Middle frontal gyrus (tissue), 1 donor: Measurements from ENCODE around the gene TOR4A.

Experiments used
- DNase-seq: peaks from one replicate; pipeline ENCODE4 v3.0.0-alpha.2; 2015; ENCODE audit warnings: low spot score; ENCODE audit errors: extremely low spot score

The TOR4A gene

GRCh38 chr9:137270929-137271695 lies 6.4 kb upstream of the TOR4A start:
- no peak for DNase-seq

DNA sequence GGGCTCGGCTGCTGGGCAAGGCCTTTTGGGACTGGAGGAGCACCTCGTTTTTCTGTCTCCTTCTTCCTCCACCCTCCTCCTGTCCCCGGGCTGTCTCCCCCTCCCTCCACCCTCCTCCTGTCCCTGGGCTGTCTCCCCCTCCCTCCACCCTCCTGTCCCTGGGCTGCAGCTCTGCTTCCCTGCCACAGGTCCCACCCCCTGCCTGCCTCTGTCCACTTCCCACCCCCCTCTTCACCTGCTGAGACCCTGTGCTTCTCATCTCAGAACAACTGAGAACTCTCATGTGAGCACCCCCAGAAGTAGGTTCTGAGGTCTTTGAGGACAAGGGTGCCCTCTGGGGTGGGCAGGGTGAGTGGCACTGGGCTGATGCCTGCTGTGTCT lies 5.8 kb upstream of the TOR4A start:
- DNase-seq = no peak

GRCh38 chr9:137272241-137273094 lies 5.1 kb upstream of the TOR4A start:
- no peak for DNase-seq

DNA sequence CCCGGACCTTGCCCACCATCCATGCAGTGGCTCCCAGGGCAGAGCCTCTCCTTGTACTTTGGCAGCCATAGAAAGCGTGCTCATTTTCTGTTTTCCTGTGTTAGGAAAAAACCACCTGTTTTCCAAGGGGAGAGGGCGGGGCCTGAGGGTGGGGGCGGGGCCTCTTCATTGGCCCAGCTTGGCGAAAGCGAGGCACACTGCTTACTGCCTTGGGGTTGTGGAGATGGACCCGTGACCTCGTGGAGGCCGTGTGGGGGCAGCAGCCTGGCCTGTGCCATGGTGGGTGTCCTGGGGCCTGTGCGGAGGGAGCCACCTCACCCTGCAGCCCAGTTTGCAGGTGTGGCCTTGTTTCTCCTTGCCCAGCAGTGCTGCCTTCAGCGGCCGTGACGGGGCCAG lies 4.4 kb upstream of the TOR4A start:
- DNase-seq = no peak

DNA sequence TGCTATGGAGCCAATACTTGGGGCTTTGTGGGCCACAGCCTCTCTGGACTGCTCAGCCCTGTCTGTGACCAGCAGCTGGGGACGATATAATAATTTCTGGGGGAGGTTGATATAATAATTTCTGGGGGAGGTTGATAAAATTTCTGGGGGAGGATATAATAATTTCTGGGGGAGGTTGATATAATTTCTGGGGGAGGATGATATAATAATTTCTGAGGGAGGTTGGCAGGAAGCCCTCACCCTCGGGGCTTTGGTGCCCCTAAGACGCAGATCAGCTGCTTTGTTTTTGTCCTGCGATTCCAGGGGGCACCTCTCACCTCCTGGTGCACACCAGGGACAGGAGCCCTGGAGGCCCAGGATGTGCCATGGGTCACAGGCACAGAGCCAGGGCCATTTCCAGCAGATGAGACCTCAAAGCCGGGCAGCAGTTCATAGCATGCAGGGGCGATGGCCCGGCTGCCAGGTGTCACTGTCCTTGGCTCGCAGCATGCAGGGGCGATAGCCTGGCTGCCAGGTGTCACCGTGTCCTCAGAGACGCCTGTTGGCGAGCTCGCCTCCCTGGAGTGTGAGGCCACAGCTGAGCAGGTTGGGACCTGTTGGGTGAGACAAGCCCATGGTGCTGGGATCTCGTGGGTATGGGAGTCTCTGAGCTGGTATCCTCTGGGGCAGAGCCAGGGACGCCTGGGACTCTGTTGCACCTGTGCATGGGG lies 3.8 kb upstream of the TOR4A start:
- no peak for DNase-seq

GRCh38 chr9:137275203-137275587 lies 2.3 kb upstream of the TOR4A start:
- no peak for DNase-seq

GRCh38 chr9:137275588-137276472 lies 1.7 kb upstream of the TOR4A start:
- no peak for DNase-seq

GRCh38 chr9:137276473-137277328 lies 825 bp upstream of the TOR4A start:
- no peak for DNase-seq

GRCh38 chr9:137278061-137278701 lies 655 bp downstream of the TOR4A start:
- no peak for DNase-seq

- no peak for DNase-seq
These were observed 1.5 kb downstream of the TOR4A start for GRCh38 chr9:137278721-137279711.

DNA sequence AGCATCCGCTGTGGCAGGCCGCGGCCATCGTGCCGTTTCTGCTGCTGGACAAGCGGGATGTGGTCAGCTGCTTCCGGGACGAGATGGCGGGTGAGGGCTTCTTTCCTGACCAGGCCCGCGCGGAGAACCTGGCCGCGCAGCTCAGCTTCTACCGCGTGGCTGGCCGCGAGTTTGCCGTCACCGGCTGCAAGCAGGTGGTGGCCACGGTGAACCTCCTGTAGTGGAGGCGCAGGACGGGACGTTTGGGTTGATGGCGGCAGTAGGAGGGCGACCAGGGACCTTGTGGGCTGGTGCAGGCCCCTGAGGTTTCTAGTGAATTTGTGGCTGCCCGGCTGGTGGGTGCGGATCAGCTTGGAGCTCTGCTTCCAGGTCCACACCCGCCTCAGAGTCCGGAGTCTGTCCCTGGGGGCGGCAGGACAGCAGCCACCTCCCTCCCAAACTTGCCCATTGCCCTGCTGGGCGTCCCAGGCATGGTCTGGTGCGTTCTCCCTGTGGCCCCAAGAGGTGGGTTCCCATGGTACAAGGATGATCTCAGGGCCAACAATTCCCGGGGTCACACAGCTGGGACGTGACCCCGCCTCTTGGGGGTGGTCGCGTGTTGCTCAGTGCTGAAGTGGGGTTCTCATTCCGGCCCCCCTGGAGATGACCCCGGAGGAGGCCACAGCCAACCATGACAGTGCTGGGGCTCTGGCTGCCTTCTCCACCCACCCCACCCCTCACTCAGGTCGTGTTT lies 2.4 kb downstream of the TOR4A start:
- DNase-seq = no peak

DNA sequence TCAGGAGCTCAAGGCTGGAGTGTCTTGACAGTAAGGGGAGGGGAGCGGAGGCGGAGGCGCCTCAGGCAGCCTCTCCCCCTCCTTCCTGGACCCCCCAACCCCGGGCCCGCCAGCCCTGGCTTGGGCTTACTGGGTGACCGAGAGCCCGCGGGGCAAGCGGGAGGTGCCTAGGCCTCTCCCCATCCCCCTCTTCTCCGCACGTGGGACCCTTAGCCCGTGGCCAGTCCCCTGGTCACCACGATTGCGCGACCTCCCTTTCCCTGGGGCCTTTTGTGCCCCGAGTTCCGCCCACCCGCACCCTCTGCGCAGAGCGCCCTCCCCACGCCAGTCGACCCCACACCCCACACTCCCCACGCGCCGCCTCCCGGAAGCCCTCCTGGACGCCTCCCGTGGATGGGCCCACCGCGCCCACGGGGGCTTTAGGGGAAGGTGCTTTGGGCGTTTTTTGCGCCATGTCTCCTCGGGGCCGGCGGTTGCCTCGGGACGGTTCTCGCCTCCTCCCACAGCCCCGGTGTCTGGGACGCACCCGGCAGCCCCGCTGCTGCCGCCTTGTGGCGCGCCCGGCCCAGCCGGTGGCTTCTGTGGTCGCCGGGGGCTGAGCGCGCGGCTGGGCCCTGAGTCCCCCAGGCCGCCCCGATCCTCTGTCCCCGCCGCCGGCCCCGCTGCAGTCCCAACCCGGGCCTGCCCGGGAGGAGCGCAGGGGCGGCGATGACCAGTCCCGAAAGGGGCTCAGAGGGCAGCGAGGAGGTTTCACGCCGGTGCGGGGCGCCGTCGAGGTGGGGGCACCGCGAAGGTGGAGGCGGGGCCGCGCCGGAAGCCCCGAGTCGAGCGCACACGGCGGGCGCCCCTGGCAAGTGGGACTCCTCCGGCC lies 3.2 kb downstream of the TOR4A start:
- no peak for DNase-seq

DNA sequence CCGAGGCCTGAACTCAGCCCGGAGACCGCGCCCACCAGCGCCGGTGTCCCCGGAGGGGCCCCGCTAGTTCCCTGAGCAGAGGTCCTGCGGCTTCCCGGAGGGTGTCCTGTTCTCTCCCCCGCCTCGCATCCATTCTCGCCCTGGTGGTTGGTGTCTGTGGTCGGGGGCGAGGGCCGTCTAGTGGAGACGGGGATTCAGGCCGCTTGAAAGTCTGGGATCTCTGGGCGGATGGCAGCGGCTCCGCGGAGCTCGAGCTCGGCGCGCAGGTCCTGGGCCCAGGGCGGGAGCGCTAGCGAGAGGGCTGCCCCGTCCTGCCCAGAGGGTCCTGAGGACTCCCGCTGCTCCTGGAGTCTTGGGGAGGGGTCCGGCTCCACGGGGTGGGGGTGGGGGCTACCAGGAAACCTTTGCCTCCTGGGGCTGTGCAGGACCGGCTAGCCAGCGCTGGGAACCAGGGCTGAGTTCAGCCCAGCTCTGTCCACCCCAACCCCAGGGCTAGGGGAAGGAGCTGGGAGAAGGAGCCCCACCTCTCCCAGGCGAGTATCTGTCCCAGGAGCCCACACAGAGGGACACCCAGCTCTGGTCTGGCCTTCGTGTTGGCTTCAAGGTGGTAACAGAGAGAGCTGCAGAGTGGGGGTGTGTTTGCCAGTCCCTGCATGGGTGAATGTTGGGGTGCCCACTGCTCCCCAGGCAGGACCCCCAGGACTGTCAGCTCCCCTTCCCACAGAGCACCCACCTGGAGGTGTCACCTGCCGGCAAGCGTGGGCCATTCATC lies 4.0 kb downstream of the TOR4A start:
- DNase-seq = no peak

- DNase-seq = no peak
These were observed 9.5 kb downstream of the TOR4A start for GRCh38 chr9:137286975-137287383.

DNA sequence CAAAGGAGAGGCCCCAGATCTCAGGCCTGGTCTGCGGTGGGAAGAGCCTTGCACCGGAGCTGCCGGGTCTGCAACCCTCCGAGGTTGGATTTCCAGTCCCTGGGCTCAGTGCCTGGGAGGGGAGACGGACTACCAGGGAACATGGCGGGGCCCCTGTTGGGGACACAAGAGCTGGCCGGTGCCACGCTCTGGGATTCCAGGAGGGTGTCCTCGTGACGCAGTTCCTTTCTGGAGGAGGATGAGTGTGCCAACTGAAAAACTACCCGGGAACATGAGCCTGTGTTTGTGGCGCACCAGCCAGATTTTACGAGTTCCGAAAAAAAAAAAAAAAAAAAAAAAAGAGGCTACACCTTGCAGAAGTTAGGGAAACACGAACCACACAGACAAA lies 15.6 kb downstream of the TOR4A start:
- DNase-seq = no peak

GRCh38 chr9:137293482-137294090 lies 16.1 kb downstream of the TOR4A start:
- DNase-seq = no peak
